GM19397 (cell line): ENCODE data around the gene SLC9A1.

Experiments
- ATAC-seq: cut with Tn5 transposase; IDR thresholded peaks from one replicate; pipeline ENCODE4 v1.9.1; 2021; ENCODE audit warnings: mild to moderate bottlenecking, moderate library complexity; ENCODE audit not compliant: unreplicated experiment

The SLC9A1 gene

DNA sequence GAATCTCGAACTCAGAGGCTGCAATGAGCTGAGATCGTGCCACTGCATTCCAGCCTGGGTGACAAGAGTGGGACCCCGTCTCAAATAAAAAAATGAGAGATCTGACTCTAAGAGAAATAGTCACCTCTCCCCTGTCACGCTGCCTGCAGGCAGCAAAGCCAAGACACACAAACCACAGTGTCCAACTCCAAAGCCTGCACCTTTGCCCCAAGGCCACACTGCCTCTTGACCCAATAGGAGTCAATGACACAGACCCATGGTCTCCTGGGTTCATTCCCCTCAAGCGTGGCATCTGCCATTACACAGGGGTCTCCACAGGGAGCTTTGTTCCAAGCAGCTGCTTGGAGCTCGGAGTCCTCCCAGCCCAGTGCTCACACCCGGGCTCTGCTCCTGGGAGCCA is 46.3 kb downstream of the SLC9A1 start:
- ATAC-seq = no peak

GRCh38 chr1:27106561-27107323 is 48.2 kb downstream of the SLC9A1 start:
- ATAC-seq = no peak

GRCh38 chr1:27105018-27105417 is 49.9 kb downstream of the SLC9A1 start:
- ATAC-seq = no peak

DNA sequence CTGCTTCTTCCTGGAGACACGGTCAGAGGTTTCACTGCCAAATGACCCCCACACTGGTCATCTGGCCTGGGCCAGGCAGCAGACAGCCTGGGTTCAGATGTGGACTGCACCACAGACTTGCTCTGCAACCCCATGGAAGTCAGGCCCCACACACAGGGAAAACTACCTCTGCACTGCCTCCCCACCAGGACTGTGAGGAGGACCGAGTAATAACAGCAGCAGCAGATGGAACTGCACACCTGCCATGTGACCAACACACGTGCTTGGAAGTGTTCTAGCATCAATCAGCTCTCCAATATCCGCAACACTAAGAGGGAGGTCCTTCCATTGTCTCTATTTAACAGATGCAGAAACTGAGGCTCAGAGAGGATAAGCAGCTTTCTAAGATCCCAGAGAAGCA is 51.4 kb downstream of the SLC9A1 start:
- ATAC-seq = no peak

- ATAC-seq = no peak
These were observed 52.0 kb downstream of the SLC9A1 start for GRCh38 chr1:27102707-27103468.

GRCh38 chr1:27102134-27102706 is 52.7 kb downstream of the SLC9A1 start:
- ATAC-seq = no peak

GRCh38 chr1:27101696-27102095 is 53.2 kb downstream of the SLC9A1 start:
- ATAC-seq = no peak

GRCh38 chr1:27101054-27101491 is 53.9 kb downstream of the SLC9A1 start:
- no peak for ATAC-seq

- no peak for ATAC-seq
These were observed 54.4 kb downstream of the SLC9A1 start for GRCh38 chr1:27100335-27101053.

DNA sequence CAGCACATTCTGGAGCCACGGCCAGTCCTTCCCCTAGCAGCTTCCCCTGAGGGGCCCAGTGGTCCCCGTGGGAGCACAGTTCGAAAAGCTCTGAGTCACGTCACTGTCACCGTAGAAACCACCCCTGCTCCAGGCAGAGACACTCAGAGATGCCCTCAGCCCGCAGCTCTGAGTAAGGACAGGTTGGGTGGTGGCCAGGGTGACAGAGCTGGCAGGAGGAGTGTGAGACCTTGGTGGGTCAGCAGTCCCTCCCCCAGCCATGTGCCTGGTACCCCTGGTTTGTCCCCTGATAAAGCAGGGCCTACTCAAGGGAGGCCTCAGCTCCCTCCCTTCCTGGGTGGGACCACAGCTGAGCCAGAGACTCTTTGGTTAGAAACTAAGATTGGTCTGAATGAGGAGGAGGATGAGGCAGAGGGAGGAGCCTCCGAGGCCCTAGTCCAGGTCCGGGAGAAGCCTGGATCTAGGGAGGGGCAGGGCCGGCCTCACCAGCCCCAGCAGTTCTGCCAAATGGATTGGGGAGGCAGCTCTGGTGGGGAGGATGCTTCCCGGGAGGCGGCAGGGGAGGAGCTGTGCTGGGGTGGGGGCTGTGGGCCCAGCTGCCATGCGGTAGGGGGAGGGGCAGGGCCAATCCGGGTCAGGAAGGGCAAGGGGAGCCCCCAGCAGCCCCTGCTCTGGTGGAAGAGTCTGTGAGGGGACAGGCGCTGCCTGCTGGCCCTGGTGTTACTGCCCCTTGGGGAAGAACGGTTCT is 55.2 kb downstream of the SLC9A1 start:
- peak; percentile 43 for ATAC-seq

DNA sequence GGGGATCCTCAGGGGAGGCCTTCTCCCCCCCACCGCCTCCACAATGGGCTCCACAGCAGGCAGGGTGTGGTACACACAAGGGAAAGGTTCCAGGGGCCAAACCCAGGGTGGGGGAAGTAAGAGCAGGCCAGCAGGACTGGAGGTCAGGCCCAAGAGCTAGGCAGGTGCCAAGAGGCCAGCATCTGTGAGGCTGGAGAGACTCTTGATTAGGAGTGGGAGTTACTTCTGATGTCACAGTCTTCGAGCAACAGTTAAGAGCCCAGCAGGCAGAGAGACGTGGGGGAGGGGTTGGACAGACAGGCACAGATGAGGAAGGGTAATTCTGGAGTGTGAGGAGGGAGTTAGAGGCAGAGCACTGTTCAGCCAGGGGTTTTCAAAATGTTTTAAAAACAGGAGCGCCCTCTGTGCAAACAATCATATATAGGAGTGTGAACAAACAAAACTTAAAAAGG is 55.8 kb downstream of the SLC9A1 start:
- peak; percentile 16 for ATAC-seq

DNA sequence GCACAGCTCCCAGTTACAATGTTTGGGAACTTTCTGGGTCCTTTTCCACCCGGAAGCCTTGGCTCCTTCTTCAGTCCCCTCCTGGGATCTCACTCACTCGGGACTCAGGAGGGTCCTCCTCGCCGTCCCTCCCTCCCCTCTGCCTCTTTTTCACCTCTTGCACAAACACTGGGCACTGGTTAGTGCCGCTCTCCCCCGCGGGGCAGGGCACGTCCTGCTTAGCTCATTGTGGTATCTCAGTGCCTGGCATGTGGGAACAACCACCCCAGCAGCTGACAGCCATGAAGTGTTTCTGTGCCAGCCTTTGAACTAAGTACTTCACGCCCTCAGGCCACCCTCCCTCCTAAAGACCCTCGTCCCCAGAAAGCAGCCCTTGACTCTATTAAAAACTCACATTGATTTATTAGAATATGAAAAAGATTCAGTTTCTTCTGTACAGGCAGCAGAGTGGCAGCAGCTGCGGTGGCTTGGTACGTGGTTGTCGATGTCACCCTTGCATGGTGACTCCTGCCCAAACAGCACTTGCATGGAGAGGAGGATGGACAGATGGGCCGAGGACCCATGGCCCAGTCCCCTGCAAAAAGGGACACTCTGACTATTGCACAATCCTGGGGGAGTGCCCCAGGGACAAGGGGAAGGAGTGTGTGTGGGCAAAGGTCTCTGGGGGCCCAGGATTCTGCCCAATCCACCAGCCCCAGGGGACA is 56.3 kb downstream of the SLC9A1 start:
- ATAC-seq = no peak

- no peak for ATAC-seq
These were observed 57.4 kb downstream of the SLC9A1 start for GRCh38 chr1:27097484-27097917.

DNA sequence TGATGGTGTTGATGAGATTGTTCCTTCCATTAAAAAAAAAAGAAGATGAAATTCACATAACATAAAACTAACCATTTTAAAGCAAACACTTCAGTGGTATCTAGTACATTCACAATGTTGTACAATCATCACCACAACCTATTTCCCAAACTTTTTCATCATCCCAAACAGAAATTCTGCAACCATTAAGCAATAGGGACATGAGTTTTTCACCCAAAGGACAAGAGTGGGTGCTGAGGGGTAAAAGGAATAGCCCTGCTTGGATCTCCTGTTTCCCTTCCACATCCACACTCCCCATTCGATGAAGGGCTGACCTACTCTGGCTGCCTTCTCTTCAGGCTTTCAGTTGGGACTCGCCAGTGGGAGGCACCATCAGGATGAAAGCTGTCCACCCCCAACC is 59.3 kb downstream of the SLC9A1 start:
- ATAC-seq = no peak

DNA sequence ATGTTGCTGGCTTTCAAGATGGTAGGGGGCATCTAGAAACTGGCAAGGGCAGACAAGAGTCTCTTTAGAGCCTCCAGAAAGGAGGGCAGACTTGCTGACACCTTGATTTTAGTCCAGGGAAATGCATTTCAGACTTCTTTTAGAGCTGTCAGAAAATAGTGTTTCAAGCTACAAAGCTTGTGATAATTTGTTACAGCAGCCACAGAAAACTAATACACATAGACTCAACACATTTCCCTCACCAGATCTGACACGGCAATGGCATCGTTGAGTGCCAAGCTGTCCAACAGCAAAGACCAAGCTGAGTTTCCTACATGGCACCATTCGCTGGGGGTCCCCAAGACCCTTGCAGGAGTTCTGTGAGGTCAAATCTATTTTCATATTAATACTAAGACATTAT is 62.0 kb downstream of the SLC9A1 start:
- ATAC-seq = no peak

DNA sequence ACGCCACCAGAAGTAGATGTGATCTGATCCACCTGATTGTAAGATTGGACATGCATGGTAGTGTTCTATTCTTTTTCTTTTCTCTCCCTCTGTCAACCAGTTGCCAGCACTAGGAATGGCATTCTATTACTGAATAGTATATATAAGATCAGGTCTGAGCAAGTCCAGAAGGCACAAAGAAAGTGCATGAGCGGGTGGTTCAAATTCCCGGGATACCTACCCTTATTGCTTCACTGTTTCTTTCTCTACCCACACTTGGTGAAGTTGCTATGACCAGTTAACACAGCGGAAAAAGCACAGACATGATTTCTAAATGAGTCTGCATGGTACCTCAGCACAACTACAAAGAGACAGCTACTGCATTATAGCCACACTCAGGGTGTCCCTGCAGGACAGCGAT is 64.0 kb downstream of the SLC9A1 start:
- no peak for ATAC-seq

GRCh38 chr1:27087371-27088220 is 67.3 kb downstream of the SLC9A1 start:
- no peak for ATAC-seq

GRCh38 chr1:27086628-27087027 is 68.3 kb downstream of the SLC9A1 start:
- ATAC-seq = no peak

DNA sequence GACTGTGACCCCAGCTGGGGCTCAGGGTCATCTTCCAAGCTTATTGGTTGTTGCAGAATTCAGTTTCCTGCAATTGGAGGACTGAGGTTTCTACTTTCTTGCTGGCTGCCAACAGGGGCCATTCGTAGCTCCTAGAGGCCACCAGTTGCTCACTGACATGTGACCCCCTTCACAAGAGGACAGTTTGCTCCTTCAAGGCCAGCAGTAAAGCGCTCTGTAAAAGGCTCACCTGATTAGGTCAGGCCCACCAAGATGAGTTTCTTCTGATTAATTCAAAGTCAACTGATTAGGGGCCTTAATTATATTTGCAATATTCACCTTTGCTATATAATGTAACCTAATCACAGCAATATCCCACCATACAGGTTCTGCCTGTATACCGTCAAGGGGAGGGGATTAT is 68.9 kb downstream of the SLC9A1 start:
- no peak for ATAC-seq
